CD4-positive, alpha-beta T cell (primary cell): ENCODE results near the gene FAM171A1. TPM values are rescaled to one million over a fixed set of nuclear protein-coding genes. Genes with fewer than 3 reads are reported as not detected.

ENCODE experiments used
- ATAC-seq: fragments of 200-7000 bp; cut with Tn5 transposase; one replicate; pipeline ENCODE4 v1.10.0; 2022; ENCODE audit warnings: mild to moderate bottlenecking; ENCODE audit not compliant: poor library complexity
- CTCF ChIA-PET: fragments of 350-600 bp; sonication (Branson Sonifier 250); formaldehyde crosslinking; loops from one replicate; lab custom pipeline; 2021; ENCODE audit warnings: antibody characterized with exemption, inconsistent platforms; lab: Charles Lee
- POLR2A ChIA-PET: fragments of 350-600 bp; sonication (Branson Sonifier 250); formaldehyde crosslinking; loops from one replicate; lab custom pipeline; 2021; ENCODE audit warnings: antibody characterized with exemption, inconsistent platforms; lab: Charles Lee
- DNase-seq, 14 experiments: peaks; one replicate each; pipeline ENCODE4 v3.0.0-alpha.2; 2013 to 2020; ENCODE audit warnings: mixed read lengths in 2 of 14
- H3K27ac ChIP-seq, 2 donors: one replicate each; pipeline versions ENCODE4 v1.5.1 to v1.7.0; 2013; ENCODE audit warnings: low read length in 2 of 2, low read depth in 1 of 2, mild to moderate bottlenecking in 1 of 2
- H3K27me3 ChIP-seq, 2 experiments: 1 replicate in 1 of 2; 2 replicates in 1 of 2; pipeline versions ENCODE4 v1.6.1 to v1.7.0; 2013; ENCODE audit warnings: low read length in 2 of 2, control low read depth in 1 of 2, mild to moderate bottlenecking in 1 of 2, moderate library complexity in 1 of 2; ENCODE audit not compliant: insufficient read depth in 2 of 2, control insufficient read depth in 1 of 2
- H3K36me3 ChIP-seq: one replicate; pipeline ENCODE4 v1.6.1; 2013; ENCODE audit warnings: low read length, control low read depth; ENCODE audit not compliant: insufficient read depth
- H3K4me1 ChIP-seq: one replicate; pipeline ENCODE4 v1.6.1; 2013; ENCODE audit warnings: low read length, control low read depth; ENCODE audit not compliant: insufficient read depth
- H3K4me3 ChIP-seq: one replicate; pipeline ENCODE4 v1.5.1; 2013; ENCODE audit warnings: mild to moderate bottlenecking, low read length, moderate library complexity
- H3K9me3 ChIP-seq, 2 experiments: 1 replicate in 1 of 2; 2 replicates in 1 of 2; pipeline versions ENCODE4 v1.6.1 to v1.7.0; 2013; ENCODE audit warnings: low read length in 2 of 2, mild to moderate bottlenecking in 2 of 2, control low read depth in 1 of 2, moderate library complexity in 1 of 2; ENCODE audit not compliant: control insufficient read depth in 1 of 2, insufficient read depth in 1 of 2
- H3K27ac Mint-ChIP-seq: one replicate; pipeline ENCODE4 v1.8.0; 2020; ENCODE audit warnings: mixed read lengths
- H3K27me3 Mint-ChIP-seq: one replicate; pipeline ENCODE4 v1.8.0; 2021; ENCODE audit warnings: mixed read lengths
- H3K36me3 Mint-ChIP-seq: one replicate; pipeline ENCODE4 v1.8.0; 2021; ENCODE audit warnings: low read depth, mixed read lengths
- H3K4me1 Mint-ChIP-seq: one replicate; pipeline ENCODE4 v1.8.0; 2021; ENCODE audit warnings: low read depth, mixed read lengths
- H3K4me3 Mint-ChIP-seq: one replicate; pipeline ENCODE4 v1.8.0; 2020; ENCODE audit warnings: mild to moderate bottlenecking, mixed read lengths
- H3K9me3 Mint-ChIP-seq: one replicate; pipeline ENCODE4 v1.8.0; 2020; ENCODE audit warnings: mixed read lengths
- intact Hi-C, 2 experiments: fragments of 100-400 bp; cut with DNase I in 1 of 2; cut with micrococcal nuclease in 1 of 2; formaldehyde crosslinking; loops; one replicate each; pipeline versions ENCODE4 v1.15.1 to v1.9.0; 2023 to 2025; cut with DNase I, micrococcal nuclease
- total RNA-seq, 174 experiments: library from RNA in 2 of 174; stranded (reverse) in 2 of 174; gene quantifications; one replicate each; pipeline ENCODE4 v1.2.3 and lab custom pipeline; 2021 to 2026
- TF ChIP-seq, protein P1 (sequence below): fragments of 200-600 bp; IDR thresholded peaks from one replicate; pipeline ENCODE4 v1.8.0; 2022; ENCODE audit warnings: antibody characterized with exemption, mild to moderate bottlenecking

FAM171A1 gene
- total RNA-seq, 2 experiments from 2014 or later, result 1.8 to 2.6 TPM

DNA sequence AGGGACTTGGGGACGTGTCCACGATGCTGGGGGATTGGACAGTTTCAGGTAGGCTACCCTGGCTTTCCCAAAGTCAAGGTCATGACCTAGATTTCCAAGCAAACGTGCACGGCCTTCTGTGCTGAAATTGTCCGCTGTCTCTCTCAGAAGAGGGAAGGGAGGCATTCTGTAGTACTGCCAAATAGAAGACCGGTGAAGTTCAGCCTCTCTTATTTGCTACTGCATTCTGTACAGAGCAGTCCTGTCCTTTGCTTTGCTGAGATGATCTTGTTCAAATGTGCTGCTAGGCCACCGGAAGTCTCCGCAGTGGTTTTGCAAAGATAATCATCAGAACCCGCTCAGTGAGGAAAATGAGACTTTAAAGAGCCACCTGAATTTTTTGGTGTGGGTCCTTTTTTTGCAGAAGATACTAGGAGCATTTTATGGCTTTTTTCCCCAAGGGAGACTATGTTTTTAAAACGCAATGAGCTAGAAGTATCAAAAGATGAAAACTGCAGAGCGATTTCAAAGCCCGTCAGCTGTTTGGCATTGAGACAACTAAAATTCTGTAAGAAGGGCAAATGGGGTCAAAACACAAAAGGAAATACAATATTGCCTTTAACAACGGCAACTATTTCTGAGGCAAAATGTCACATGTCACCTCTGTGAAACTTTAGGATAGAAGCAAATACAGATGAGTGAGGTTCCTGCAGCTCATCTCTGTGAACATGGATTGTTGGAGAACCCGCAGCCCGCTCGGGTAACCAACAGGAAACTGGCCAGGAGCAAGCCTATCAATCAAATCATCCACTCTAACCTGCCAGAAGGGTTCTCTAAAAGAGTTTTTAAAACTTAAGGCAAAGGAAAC, 201.3 kb downstream of the FAM171A1 start:
- POLR2A ChIA-PET, result interaction anchor here (0.7 to 3.7 kb wide), 11 partner anchors 15 to 213 kb away, joined by 3 to 40 read pairs (median 4); partner anchors contain the start of gene FAM171A1
- H3K27ac Mint-ChIP-seq, result peak overlapping the region; percentile 87

DNA sequence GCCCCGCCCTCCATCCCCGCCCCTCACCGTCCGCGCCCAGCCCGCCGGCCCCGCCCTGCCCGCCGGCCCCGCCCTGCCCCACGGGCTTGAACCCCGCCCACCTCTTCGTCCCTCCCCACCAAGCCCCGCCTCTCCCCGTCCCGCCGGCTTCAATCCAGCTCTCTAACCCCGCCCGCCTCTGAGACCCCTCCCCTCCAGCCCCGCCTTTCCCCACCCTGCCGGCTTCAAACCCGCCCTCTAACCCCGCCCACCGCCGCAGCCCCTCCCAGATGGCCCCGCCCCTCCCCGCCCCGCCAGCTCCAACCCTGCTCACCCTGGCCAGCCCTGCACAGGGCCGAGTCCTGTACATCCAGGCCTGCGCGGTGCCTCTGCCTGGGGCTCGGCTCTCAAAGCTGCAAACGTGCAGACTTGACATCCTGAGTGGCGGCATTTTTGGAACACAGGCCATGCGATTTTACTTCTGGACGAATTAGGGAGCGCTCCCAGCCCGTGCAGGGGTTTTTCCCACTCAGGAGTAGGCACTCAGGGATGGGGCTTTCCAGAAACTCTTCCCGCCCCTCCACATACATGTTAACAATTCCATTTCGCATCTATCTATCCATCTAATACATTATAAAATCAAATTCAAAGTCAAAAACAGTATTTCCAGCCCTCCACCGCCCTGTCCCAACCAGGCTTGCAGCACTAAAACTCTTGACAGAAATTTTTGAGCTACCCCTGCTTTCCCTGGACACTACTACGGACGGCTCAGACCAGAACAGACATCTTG, 202.1 kb downstream of the FAM171A1 start:
- POLR2A ChIA-PET, result interaction anchor here (0.6 to 3.7 kb wide), 17 partner anchors 9 to 1869 kb away, joined by 3 to 40 read pairs (median 3); partner anchors contain the start of gene PHYH

More for the DNA sequence above, 201.3 kb downstream of the FAM171A1 start:
- intact Hi-C loops, result loop anchor here (1.0 to 10.0 kb wide), 7 partner anchors 19 to 1825 kb away; partner anchors contain the start of genes FAM171A1 (in 1 of the 2), MEIG1 (in 1 of the 2), PTER (in 1 of the 2) and RPP38 (in 1 of the 2)
- Histone ChIP-seq H3K4me1 (peaks cover 48% of the 10 kb centered on the region), H3K27me3 (no peaks in the 10 kb centered on the region), H3K9me3 (no peaks in the 10 kb centered on the region), H3K4me3 (peak overlapping the region; percentile 56), H3K36me3 (no peaks in the 10 kb centered on the region), H3K27ac (peak overlapping the region; percentile 48 to 50)
- DNase-seq (peak; percentile 20 to 84 (median 52)), ATAC-seq (peak; percentile 13)
- Mint-ChIP-seq H3K4me1 (peaks cover 72% of the 10 kb centered on the region), H3K27me3 (no peaks in the 10 kb centered on the region), H3K36me3 (peaks cover 13% of the 10 kb centered on the region), H3K4me3 (peak overlapping the region; percentile 91), H3K9me3 (no peaks in the 10 kb centered on the region)
- TF ChIP-seq, protein P1, sequence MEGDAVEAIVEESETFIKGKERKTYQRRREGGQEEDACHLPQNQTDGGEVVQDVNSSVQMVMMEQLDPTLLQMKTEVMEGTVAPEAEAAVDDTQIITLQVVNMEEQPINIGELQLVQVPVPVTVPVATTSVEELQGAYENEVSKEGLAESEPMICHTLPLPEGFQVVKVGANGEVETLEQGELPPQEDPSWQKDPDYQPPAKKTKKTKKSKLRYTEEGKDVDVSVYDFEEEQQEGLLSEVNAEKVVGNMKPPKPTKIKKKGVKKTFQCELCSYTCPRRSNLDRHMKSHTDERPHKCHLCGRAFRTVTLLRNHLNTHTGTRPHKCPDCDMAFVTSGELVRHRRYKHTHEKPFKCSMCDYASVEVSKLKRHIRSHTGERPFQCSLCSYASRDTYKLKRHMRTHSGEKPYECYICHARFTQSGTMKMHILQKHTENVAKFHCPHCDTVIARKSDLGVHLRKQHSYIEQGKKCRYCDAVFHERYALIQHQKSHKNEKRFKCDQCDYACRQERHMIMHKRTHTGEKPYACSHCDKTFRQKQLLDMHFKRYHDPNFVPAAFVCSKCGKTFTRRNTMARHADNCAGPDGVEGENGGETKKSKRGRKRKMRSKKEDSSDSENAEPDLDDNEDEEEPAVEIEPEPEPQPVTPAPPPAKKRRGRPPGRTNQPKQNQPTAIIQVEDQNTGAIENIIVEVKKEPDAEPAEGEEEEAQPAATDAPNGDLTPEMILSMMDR, result no peak
- CTCF ChIA-PET, result interaction anchor here (0.6 to 1.4 kb wide), 3 partner anchors 16 to 287 kb away, joined by 3 to 5 read pairs (median 3); no protein-coding TSS in a partner anchor

More for the DNA sequence above, 202.1 kb downstream of the FAM171A1 start:
- no peaks in the 10 kb centered on the region for H3K9me3 Mint-ChIP-seq
- Histone ChIP-seq H3K27me3 (no peaks in the 10 kb centered on the region), H3K4me1 (peaks cover 51% of the 10 kb centered on the region), H3K36me3 (no peaks in the 10 kb centered on the region), H3K27ac (peak overlapping the region; percentile 48 to 50), H3K9me3 (no peaks in the 10 kb centered on the region), H3K4me3 (peak overlapping the region; percentile 56)
- peaks cover 13% of the 10 kb centered on the region for H3K36me3 Mint-ChIP-seq
- H3K27ac Mint-ChIP-seq, result peak overlapping the region; percentile 94
- peak overlapping the region; percentile 91 for H3K4me3 Mint-ChIP-seq
- peak; percentile 92 to 99 (median 97) for DNase-seq
- CTCF ChIA-PET, result interaction anchor here (0.9 to 1.4 kb wide), 4 partner anchors 16 to 62 kb away, joined by 3 to 5 read pairs (median 4); no protein-coding TSS in a partner anchor
- peak; percentile 82 for ATAC-seq
- peaks cover 72% of the 10 kb centered on the region for H3K4me1 Mint-ChIP-seq
- TF ChIP-seq, protein P1, result no peak
- intact Hi-C loops, result loop anchor here (1.0 to 10.0 kb wide), 7 partner anchors 20 to 1824 kb away; partner anchors contain the start of genes FAM171A1 (in 1 of the 2), MEIG1 (in 1 of the 2), PTER (in 1 of the 2) and RPP38 (in 1 of the 2)
- H3K27me3 Mint-ChIP-seq, result no peaks in the 10 kb centered on the region
